GM13977 (cell line): ENCODE measurements around the gene TUBA3D.
"Not testable (repeated sequence)": the region's sequence is repeated elsewhere in the genome, so short reads cannot be mapped to it uniquely, and the experiment has no call there.

Source experiments
- DNase-seq: peaks from one replicate; pipeline ENCODE4 v3.0.0; 2012; ENCODE audit warnings: low spot score
- in situ Hi-C: fragments of 300-500 bp; cut with MboI; formaldehyde crosslinking; loops from one replicate; pipeline ENCODE4 v1.12.0; 2022; ENCODE audit warnings: low sequenced_read_pairs, low pct_unique_long_range_greater_than_20kb, mixed read lengths, inconsistent platforms; ENCODE audit not compliant: unreplicated experiment
- TF ChIP-seq, protein P1 (sequence below): IDR thresholded peaks from 2 replicates; pipeline ENCODE4 v1.5.1; 2012; ENCODE audit warnings: mild to moderate bottlenecking, control low read depth; ENCODE audit not compliant: insufficient read depth; ENCODE audit errors: extremely low read depth, missing control alignments

Gene TUBA3D

DNA sequence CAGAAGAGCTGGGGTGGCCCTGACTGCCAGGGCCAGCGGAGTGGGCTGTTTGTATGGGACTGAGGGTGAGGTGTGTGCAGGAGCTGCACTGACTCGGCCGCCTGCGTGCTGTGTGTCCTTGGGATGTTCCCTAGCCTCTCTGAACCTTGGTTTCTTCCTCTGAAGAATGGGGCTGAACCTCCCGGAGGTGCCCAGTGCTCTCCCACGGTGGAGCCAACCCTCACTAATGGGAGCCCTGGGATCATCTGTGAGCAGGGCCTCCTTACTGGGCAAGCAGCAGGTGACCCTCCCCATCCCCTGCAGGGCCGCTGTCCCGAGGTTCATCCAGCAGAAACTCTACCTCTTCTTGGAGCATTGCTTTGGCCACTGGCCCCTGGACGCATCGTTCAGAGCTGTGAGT is 40.1 kb downstream of the TUBA3D start:
- TF ChIP-seq, protein P1, sequence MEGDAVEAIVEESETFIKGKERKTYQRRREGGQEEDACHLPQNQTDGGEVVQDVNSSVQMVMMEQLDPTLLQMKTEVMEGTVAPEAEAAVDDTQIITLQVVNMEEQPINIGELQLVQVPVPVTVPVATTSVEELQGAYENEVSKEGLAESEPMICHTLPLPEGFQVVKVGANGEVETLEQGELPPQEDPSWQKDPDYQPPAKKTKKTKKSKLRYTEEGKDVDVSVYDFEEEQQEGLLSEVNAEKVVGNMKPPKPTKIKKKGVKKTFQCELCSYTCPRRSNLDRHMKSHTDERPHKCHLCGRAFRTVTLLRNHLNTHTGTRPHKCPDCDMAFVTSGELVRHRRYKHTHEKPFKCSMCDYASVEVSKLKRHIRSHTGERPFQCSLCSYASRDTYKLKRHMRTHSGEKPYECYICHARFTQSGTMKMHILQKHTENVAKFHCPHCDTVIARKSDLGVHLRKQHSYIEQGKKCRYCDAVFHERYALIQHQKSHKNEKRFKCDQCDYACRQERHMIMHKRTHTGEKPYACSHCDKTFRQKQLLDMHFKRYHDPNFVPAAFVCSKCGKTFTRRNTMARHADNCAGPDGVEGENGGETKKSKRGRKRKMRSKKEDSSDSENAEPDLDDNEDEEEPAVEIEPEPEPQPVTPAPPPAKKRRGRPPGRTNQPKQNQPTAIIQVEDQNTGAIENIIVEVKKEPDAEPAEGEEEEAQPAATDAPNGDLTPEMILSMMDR = no peak
- no peak for DNase-seq
- in situ Hi-C loops = no loop called here

DNA sequence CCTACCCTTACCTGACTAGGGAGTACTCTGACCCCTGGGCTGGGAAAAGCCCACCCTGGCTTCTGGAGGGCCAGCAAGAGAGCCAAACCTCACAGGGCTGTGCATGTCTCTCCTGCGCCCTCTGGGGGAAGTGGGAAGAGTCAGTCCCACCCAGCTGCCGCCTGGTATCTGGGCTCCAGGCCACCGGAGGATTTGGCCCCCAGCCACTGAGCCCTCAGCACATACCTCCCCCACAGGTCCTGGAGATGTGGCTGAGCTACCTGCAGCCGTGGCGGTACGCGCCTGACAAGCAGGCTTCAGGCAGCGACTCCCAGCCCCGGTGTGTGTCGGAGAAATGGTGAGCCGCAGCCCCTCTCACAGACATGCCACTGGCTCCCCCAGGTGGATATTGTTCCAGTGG is 40.7 kb downstream of the TUBA3D start:
- TF ChIP-seq, protein P1 = peak; percentile 32
- in situ Hi-C loops, DNase-seq: not testable (repeated sequence)

DNA sequence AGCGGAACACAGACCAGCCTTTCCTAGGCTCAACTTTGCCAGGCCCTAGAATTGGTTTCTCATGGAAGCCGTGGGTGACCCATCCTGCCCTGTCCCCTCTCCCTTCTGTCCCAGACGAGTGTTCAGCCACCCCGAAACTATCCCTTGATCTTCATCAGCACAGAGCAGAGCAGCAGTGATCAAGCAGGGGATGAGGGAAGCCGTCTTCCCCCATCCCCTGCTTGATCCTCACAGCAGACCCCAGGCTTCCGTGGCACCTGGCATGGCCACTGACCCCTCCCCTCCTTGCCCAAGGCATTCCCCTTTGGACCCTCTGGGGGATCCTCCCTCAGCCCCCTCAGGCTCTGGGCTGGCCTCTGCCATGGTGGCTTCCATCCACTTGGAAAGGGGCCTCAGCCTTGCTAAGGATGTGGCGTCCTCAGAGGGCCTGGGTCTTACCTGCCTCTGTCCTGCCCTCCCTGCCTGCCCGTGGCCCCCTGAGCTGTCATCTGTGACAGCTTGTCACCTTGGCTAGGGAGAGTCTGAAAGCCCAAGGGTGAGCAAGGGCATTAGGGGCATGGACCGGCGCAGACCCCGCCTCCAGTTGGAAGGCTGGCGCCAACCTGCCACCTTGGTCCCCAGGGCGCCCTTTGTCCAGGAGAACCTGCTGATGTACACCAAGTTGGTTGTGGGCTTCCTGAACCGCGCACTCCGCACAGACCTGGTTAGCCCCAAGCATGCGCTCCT is 41.4 kb downstream of the TUBA3D start:
- in situ Hi-C loops = no loop called here
- TF ChIP-seq, protein P1 = no peak
- DNase-seq = no peak

DNA sequence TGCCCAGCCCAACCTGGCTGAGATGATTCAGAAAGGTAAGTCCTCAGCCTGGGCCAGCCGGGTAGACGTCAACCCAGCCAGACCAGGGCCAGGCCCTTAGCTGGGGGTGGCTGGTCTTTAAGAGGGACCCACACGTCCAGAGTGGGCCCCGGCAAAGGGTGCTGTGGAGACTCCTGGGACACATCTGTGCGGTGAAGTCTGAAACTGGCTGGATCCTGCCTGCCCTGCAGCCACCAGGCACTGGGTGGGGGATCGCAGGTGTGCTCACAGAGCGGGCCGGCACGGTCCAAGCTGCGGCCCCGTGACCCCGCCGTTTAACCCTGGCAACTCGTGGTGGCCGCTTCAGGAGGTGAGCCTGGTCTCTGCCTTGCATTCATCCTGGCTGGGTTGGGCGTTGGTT is 41.9 kb downstream of the TUBA3D start:
- in situ Hi-C loops, DNase-seq: not testable (repeated sequence)

DNA sequence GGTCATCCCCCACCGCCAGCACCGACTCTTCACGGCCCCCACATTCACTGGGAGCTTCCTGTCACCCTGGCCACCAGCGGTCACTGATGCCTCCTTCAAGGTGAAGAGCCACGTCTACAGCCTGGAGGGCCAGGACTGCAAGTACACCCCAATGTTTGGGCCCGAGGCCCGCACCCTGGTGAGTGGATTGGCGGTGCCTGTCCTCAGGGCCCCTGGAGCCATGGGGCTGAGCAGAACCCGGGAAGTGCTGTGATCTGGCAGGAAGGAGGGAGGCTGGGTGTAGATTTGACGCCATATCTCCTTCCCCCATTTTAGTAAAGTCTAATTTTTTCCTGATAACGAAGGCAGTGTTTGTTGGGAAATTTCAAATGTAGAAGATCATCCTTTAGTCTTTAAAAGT is 42.6 kb downstream of the TUBA3D start:
- DNase-seq, in situ Hi-C loops: not testable (repeated sequence)

DNA sequence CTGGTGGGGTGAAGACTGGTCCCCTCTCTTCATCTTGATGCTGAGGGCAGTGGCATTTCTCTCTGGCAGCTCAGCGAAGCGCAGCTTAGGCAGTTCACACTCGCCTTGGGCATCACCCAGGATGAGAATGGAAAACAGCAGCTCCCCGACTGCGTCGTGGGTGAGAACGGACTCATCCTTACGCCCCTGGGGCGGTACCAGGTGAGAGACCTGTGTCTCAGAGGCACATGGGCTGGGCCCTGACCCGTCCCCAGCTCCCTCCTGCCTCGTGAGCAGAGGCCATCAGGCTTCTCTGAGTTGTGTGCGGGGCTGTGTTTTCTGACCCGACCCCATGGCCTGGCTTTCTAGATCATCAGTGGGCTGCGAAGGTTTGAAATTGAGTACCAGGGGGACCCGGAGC is 43.5 kb downstream of the TUBA3D start:
- DNase-seq = no peak
- TF ChIP-seq, protein P1 = no peak
- in situ Hi-C loops = no loop called here

DNA sequence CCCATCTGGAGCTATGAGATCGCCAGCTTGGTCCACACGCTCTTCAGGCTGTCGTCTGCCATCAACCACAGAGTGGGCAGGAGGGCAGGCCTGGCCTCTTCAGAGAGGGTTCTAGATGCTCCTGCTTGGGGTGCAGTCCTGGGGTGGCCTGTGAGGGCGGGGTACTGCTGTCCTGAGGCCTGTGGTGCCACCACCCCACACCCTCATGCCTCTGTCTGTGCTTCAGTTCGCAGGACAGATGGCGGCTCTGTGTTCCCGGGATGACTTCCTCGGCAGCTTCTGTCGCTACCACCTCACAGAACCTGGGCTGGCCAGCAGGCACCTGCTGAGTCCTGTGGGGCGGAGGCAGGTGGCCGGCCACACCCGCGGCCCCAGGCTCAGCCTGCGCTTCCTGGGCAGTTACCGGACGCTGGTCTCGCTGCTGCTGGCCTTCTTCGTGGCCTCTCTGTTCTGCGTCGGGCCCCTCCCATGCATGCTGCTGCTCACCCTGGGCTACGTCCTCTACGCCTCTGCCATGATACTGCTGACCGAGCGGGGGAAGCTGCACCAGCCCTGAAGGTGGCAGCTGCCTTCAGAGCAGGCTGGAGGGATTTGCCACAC is 44.1 kb downstream of the TUBA3D start:
- DNase-seq, in situ Hi-C loops: not testable (repeated sequence)

DNA sequence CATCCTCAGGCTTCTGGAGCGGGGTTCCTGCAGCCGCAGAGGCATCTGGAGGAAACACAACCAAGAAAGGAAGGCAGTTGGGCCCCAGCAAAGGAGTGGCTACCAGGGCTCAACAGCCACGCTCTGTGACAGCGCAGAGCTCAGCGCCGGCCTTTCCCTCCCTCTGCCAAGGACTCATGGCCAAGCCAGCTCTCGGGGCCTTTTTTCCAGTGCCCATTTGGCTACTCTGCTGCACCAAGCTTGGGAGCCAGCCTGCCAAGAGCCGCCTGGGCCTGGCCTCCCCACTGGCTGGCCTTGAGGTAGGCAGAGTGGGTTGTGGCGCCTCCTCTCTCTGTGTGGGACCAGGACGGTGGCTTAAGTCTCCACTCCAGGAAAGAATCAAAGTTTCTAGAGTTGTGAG is 44.6 kb downstream of the TUBA3D start:
- no peak for DNase-seq
- TF ChIP-seq, protein P1 = no peak
- in situ Hi-C loops = no loop called here

DNA sequence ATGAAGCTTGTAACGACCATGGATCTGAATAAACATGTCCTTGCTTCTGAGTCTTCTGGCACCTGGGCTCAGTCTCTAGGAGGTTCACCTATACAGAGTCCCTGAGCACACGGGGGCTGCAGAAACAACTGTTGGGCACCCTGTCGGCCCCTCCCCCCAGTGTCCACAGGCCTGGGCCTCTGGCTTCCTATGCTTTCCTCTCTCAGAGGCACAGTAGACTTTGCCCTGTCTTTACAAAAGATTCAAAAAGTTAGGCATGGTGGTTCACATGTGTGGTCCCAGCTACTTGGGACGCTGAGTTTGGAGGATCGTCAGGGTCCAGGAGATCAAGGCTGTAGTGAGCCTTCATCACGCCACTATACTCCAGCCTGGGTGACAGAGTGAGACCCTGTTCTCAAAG is 45.6 kb downstream of the TUBA3D start:
- DNase-seq, in situ Hi-C loops: not testable (repeated sequence)
